GM19023 (cell line): ENCODE measurements around the gene UGT2A1.
A peak's percentile ranks its signal among the peaks of the same experiment; 100 is the strongest.
"Not testable (repeated sequence)": the region's sequence is repeated elsewhere in the genome, so short reads cannot be mapped to it uniquely, and the experiment has no call there.

Source experiments
- ATAC-seq: cut with Tn5 transposase; IDR thresholded peaks from one replicate; pipeline ENCODE4 v1.9.1; 2021; ENCODE audit warnings: mild to moderate bottlenecking, moderate library complexity; ENCODE audit not compliant: unreplicated experiment

UGT2A1 gene

GRCh38 chr4:69653147-69653546 is at the start of gene UGT2A1:
Gene UGT2A1, minus strand, starts transcription at chr4:69653247. Its CDS starts 5,603 bp downstream, at chr4:69647644.
- ATAC-seq, result no peak

DNA sequence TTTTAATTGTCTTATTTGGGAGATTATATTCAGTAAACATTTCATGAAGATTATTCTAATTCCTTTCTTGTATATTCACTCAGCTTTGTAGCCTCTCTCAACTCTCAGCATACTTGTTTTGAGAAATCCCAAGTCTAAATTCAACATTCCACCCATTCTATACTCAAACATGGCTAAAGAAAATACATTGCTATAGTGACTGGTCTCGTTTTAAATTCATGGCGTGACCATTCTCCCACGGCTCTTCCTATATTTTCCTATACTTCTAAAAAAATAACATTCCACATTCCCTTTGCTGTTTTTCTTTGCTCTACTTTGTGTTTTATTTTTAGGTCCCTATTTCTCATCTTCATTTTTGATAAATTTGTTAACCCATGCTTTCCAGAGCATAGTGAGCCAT is 49.2 kb upstream of the UGT2A1 start:
- no peak for ATAC-seq

- ATAC-seq, result no peak
Observed at GRCh38 chr4:69701696-69702095, 48.6 kb upstream of the UGT2A1 start.

GRCh38 chr4:69697536-69698242 is 44.6 kb upstream of the UGT2A1 start:
- no peak for ATAC-seq

GRCh38 chr4:69689599-69689998 is 36.6 kb upstream of the UGT2A1 start:
- no peak for ATAC-seq

DNA sequence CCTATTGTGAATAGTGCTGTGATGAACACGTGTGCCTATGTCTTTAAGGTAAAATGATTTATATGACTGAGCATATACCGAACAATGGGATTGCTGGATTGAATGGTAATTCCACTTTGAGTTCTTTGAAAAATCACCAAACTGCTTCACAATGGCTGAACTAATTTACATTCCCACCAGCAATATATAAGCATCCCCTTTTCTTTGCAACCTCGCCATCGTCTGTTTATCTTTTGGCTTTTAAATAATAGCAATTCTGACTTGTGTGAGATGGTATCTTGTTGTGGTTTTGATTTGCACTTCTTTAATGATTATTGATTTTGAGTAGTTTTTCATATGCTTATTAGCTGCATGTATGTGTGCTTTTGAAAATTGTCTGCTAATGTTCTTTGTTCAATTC is 31.8 kb upstream of the UGT2A1 start:
- no peak for ATAC-seq

- peak; percentile 70 for ATAC-seq
Observed at GRCh38 chr4:69668680-69669079, 15.6 kb upstream of the UGT2A1 start.

DNA sequence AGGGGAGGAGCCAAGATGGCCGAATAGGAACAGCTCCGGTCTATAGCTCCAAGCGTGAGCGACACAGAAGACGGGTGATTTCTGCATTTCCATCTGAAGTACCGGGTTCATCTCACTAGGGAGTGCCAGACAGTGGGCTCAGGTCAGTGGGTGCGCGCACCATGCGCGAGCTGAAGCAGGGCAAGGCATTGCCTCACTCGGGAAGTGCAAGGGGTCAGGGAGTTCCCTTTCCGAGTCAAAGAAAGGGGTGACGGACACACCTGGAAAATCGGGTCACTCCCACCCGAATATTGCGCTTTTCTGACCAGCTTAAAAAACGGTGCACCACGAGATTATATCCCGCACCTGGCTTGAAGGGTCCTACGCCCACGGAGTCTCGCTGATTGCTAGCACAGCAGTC is 11.0 kb upstream of the UGT2A1 start:
- ATAC-seq, result not testable (repeated sequence)

- not testable (repeated sequence) for ATAC-seq
Observed at GRCh38 chr4:69661130-69661803, 8.2 kb upstream of the UGT2A1 start.

GRCh38 chr4:69658133-69658532 is 5.1 kb upstream of the UGT2A1 start:
- no peak for ATAC-seq

DNA sequence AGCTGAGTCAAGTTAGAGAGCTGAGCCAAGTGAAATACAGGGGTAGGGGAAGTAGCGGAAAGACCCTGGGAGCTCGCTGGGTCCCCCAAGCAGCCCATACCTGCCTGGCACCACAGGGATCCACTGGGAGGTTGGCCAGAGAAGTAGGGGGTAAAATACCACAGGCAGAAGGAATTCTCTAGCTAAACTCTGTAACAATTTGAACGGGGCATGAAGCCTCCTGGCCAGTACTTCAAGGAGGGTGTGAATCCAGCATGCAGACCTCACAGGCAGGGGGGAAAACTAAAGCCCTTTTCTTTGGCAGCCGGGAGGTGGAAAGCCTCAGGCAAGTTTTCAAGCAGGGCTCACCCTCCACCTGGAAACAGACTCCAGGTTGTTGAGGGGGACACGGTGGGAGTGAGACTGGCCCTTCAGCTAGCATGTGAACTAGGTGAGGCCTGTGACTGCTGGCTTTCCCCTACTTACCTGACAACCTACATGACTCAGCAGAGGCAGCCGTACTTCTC is 3.7 kb upstream of the UGT2A1 start:
- no peak for ATAC-seq

GRCh38 chr4:69650872-69651271 is 2.2 kb downstream of the UGT2A1 start:
- ATAC-seq, result no peak

GRCh38 chr4:69649629-69650028 is 3.4 kb downstream of the UGT2A1 start:
- no peak for ATAC-seq

DNA sequence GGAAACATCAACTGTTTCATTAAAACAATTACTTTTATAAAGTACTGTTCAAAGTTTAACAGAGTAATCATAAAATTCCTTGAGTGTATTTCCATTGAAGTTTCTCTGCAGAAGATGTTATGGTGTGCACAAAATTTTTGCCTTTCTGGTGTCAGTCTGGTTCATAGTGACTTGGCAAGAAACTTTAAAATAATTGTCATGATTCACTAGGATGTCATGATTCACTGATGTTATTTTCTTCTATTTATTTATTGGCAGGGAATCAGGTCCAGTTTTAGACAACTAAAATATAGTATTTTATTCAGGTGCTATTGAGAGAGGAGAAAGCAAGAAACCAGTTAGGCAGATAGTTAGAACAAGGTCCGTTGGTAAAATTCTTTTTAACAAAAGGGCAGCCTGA is 3.8 kb downstream of the UGT2A1 start:
- ATAC-seq, result no peak

GRCh38 chr4:69642961-69643360 is 10.1 kb downstream of the UGT2A1 start:
- no peak for ATAC-seq

- no peak for ATAC-seq
Observed at GRCh38 chr4:69640289-69640688, 12.8 kb downstream of the UGT2A1 start.

DNA sequence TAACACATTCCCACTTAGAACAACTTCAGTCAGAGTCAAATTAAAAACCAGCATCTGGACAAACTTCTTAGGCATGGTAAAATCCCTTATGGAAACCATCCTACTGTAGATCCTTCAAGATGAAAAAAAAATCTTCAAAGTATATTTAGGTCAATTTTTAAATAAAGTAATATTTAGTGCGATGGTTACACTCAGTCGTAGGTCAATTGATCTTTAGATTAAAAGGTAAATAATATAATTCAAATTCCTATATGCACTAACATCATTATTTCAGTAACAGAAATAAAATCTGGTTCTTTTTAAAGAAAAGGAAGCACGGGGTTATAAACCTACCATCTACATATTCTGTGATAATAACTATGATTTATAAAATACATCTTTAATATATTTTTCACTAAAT is 13.5 kb downstream of the UGT2A1 start, which contains the start of gene UGT2A2:
UGT2A2 (minus strand) TSS at position 101 of the 400 bp plus-strand sequence; CDS start at position 99, 2 bp downstream.
- ATAC-seq, result no peak

DNA sequence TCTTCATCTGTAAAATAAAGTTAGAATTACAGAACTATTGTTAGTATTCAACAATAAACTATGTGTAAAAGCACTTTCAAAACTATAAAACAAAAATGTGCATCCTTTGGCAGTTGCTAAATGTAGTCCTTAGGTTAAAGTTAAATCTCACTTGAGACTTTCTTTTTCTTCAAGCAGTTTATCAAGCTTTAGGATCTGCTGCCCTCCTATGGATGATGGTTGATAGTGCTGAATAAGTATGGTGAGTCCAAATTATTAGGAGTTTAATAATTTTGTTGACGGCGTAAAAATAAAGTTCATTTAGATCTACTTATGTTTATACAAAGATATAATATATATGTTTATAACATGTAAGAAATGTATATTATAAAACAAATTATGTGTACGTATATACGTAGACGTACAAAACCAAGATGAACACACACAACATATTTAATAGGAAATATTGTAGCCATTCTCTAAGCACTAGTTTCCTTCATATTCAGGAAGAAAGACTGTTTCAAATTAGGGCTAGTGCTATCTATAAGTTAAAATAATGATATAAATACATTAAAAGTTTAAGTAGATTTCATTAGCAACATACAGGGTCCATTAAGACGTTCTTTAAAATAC is 35.9 kb downstream of the UGT2A1 start:
- no peak for ATAC-seq

DNA sequence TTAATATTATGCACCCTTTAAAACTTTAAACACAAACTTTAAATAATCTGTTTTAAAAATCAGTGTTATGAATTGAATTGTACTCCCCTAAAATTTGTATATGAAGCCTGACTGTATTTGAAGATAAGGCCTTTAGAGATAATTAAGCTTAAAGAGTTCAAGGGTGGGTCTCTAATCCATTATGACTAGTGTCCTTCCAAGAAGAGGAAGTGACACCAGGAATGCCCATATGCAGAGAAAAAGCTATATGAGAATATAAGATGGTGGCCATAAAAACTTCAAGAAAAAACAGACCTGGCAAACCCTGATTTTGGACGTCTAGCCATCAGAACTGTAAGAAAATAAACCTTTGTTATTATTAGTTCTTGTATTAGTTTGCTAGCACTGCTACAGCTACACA is 42.6 kb downstream of the UGT2A1 start:
- no peak for ATAC-seq

DNA sequence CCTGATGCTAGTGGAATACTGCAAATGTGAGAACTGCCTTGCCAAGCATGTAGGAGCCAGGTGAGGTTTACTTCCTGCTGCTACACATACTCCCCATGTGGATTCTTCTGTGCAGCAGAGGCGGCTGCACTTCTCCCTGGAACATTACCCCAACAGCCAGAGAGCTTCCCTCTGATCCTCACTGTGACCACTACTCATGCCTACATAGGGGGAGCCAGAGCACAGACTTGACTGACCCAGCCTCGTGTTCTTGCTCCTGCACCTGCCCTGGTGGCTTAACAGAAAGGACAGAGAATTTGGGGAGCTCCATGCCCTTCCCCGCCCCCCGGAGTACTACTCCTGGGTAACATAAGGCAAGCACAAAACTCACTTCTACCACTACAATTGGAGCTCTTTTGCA is 52.0 kb downstream of the UGT2A1 start:
- ATAC-seq, result no peak

DNA sequence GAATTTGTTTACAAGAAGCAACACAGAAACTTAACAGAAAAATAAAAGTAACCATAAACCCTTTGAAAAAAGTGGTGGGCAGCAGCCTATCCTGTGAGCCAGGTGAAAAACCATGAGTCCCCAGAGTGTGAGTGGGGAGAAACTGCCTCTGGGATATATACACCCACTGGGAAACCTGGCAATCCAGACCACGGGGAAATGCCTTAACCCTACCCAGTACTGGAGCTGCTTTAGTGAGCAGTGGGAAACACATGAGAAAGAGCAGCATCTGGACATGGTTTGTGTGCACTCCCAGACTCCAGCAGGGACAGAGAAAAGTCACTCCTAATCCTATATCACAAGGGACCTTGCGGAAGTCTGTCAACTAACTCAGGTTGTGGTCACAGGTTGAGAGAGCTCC is 53.0 kb downstream of the UGT2A1 start:
- no peak for ATAC-seq

- no peak for ATAC-seq
Observed at GRCh38 chr4:69594382-69594781, 58.7 kb downstream of the UGT2A1 start.
